CD4-positive, alpha-beta T cell treated with Interferon gamma for 1 hour (primary cell): ENCODE results near the gene PDIA6.
"Not testable (repeated sequence)": the region's sequence is repeated elsewhere in the genome, so short reads cannot be mapped to it uniquely, and the experiment has no call there.

ENCODE experiments used
- DNase-seq: peaks from one replicate; pipeline ENCODE4 v3.0.0-alpha.2; 2020

PDIA6 gene

GRCh38 chr2:10806543-10806942 is 6.0 kb downstream of the PDIA6 start:
- no peak for DNase-seq

DNA sequence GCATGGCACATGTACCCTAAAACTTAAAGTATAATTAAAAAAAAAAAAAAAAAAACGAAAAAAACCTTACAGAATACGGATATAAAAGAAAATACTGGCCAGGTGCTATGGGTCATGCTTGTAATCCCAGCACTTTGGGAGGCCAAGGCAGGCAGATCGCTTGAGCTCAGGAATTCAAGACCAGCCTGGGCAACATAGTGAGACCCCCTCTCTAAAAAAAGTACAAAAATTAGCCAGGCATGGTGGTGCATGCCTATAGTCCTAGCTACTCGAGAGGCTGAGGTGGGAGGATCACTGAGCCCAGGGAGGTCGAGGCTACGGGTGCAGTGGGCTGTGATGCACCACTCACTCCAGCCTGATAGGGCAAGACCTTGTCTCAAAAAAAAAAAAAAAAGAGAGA is 6.6 kb downstream of the PDIA6 start:
- not testable (repeated sequence) for DNase-seq

- DNase-seq, result no peak
These were observed 9.9 kb downstream of the PDIA6 start for GRCh38 chr2:10802657-10803056.

DNA sequence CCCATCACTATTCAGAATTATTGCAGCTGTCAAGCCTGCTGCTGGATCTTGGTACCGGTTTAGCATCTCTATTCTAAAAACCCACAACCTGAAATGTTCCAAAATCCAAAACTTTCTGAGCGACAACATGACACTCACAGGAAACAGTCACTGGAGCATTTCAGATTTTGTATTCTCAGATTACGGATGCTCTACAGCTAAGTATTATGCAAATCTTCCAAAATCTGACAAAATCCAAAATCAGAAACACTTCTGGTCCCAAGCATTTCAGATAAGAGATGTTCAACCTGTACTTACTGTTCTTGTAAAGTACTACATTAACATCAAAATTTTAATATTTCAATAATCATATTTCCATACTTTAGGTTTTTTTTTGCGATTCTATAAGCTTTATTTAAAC is 12.4 kb downstream of the PDIA6 start:
- no peak for DNase-seq

GRCh38 chr2:10798783-10799182 is 13.8 kb downstream of the PDIA6 start:
- DNase-seq, result no peak

GRCh38 chr2:10796703-10797102 is 15.9 kb downstream of the PDIA6 start:
- no peak for DNase-seq

DNA sequence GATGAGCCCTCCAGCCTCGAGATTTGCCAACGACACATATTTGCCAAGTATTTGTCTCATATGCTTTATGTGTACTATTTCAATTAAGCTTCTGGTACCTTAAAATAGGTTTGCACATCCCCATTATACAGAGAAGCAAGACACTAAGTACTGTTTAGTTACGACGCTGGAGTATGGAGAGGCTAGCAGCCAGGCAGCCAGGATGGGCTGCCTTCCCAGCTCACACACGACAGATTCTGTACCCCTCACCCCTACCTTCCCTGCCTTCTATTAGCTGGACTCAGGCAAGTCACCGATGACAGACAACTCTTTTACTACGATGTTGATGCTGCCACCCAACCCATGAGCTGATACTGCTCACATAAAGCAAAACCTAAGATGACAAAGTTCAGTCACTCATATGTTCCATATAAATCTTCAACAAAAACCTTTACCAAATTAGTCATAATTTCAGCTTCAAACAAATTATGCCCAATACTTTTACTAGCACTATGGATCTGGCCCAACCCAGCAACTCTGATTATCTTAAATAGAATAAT is 17.0 kb downstream of the PDIA6 start:
- no peak for DNase-seq

DNA sequence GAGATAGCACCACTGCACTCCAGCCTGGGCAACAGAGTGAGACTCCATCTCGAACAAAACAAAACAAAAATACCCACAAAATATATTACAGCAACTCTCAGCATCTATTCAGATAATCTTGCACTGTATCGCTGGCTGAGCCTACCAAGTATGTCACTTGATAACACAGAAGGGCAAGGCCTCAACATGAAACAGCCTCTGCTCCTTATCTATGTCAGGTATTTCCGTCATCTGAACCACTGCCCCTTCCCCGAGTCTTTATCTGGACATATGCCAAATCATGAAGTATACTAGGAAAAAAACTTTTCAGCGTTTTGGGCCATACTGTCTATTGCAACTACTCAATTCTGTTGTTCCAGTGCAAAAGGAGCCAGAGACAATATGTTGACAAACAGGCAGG is 17.7 kb downstream of the PDIA6 start:
- no peak for DNase-seq

GRCh38 chr2:10793816-10794215 is 18.8 kb downstream of the PDIA6 start:
- DNase-seq, result no peak

- no peak for DNase-seq
These were observed 19.8 kb downstream of the PDIA6 start for GRCh38 chr2:10792660-10793400.

DNA sequence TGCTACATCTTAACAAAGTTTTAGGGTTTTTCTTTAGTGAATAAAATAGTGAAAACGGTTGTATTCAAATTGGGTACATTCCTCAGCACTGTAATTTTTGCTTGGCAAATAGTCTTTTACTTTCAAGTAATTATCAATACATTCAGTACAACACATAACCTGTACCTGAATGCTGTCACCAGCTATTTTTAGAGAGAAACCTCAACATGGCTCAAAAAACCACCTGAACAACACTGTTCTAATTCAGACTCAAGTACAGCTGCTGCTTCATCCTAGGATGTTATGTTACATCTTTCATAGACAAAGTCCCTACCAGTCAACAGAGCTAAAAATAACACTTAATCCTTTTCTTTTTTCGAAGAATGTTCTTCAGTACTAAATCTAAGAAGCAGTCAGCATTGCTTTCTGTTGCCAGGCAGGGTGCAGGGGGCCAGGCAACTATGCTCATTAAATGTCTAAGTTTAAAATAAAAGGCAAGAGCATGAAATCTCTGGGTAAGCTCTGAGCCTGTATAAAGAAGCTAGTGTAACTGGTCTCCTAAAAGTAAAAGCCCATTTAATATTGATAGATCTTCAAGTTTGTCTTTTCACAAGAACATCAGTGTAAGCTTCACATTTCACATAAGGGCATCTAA is 20.5 kb downstream of the PDIA6 start:
- no peak for DNase-seq

- no peak for DNase-seq
These were observed 22.2 kb downstream of the PDIA6 start for GRCh38 chr2:10790228-10790973.

DNA sequence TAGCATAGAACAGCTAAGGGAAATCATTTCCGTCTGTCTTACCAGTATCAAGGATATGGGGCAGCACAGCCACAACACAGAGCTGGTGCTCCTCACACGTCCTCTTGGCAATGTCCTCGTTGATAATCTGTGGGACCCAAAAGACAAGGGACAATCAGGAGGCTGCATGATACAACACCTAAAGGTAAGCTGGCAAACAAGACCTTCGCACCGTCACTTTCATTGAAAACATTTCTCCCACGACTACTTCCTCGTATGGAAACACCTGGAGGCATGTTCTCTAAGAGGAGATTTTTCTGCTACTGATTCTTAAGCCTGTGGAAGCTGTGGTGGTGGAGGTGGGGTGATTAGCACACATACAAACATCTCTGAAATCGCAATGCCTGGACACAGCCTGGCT is 23.7 kb downstream of the PDIA6 start:
- no peak for DNase-seq

GRCh38 chr2:10787176-10787968 is 25.2 kb downstream of the PDIA6 start:
- no peak for DNase-seq

- DNase-seq, result no peak
These were observed 26.2 kb downstream of the PDIA6 start for GRCh38 chr2:10786240-10786982.

- DNase-seq, result no peak
These were observed 27.3 kb downstream of the PDIA6 start for GRCh38 chr2:10785260-10785659.

DNA sequence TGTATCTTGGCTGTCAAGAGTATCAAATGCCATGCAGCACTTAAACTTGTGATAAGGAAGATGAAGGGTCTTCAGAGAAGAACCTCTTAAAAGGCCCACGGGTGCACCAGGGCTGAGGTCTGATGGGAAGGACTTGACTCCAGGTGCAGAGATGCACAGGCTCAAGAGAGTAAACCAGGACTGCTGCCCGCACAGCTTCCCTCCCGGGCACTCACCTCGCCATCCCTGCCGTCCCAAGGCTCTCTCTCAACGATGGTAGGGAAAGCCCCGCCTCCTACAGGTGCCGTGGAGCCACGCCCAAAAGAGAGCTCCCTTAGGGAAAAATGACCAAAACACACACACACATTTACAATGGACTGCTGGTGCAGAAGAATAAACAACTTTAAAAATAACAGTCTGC is 27.9 kb downstream of the PDIA6 start:
- no peak for DNase-seq

GRCh38 chr2:10783421-10783820 is 29.2 kb downstream of the PDIA6 start:
- DNase-seq, result no peak

DNA sequence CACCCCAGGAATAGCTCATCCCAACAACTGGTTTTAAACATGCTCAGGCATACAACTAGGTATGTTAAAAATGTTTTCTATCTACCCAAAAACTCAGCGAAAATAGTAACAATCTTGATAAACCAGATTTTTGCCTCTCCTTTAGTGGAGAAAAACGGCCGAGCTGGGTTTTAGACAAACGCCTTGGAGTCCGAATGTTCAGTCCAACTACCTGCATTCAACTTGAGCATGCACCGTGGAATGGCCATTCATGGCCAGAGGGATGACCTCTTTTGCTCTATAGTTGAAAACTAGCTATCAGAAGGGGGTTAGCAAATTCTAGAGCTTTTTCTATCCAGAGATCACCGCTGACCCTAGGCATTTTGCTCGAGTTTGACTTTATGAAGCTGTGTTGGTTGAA is 30.8 kb downstream of the PDIA6 start:
- DNase-seq, result no peak

- not testable (repeated sequence) for DNase-seq
These were observed 31.8 kb downstream of the PDIA6 start for GRCh38 chr2:10780821-10781220.

DNA sequence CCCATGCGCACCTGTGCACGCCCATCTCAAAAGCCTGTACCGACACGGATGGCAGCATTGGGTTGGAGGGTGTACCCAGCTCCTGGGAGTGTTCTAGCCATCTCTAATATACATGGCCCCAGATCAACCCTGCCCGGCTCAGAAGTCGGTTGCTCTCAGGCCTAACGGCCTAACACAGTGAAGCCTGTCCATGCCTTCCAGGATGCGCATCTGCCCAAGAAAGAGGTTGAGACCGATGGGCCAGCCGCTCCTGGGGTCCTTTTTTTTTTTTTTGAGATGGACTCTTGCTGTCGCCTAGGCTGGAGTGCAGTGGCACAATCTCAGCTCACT is 32.1 kb downstream of the PDIA6 start:
- no peak for DNase-seq

DNA sequence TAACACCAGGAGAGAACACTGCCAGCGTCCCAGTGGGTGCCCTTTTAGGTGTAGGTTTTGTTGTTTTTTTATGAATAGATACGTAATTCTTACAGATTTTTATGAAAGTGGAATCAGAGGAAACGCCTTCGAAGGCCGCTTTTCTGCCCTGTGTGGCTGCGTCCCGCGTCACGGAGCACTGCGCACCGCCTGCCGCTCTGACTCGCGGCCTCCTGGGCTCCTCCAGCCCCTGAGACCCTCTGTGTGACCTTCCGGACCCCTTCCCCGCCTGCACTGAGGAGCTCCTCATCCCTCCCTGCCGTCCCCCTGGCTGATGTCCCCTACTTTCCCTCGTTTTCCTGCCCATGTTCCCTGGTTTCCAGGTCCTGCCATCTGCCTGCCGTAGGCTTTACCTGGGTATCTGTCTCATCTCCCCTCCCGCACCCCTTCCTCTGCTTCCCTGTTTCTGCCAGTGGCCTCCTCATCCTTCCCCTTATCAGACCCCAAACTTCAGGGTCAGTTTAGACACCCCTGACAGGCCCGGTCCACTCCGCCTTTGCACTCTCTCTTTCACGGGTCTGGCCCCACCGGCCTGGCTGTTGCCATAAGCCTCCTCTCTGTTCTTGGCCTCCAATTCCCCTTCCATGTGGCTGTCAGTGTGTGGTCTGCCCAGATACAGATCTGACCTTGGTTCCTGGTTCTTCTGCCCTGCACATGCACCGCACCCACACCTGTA is 32.7 kb downstream of the PDIA6 start:
- DNase-seq, result no peak
